Stomach smooth muscle (tissue), 2 donors: ENCODE measurements around the gene PACSIN2.

Source experiments
- H3K27ac ChIP-seq: one replicate; pipeline ENCODE4 v1.7.0; 2013; ENCODE audit warnings: mild to moderate bottlenecking, low read length, inconsistent platforms
- H3K27me3 ChIP-seq, 2 donors: one replicate each; pipeline ENCODE4 v1.7.0; 2013; ENCODE audit warnings: low read length in 2 of 2; ENCODE audit not compliant: insufficient read depth in 2 of 2, control insufficient read depth in 1 of 2
- H3K36me3 ChIP-seq, 2 donors: one replicate each; pipeline ENCODE4 v1.7.0; 2013; ENCODE audit warnings: low read length in 2 of 2; ENCODE audit not compliant: control insufficient read depth in 2 of 2, insufficient read depth in 2 of 2
- H3K4me1 ChIP-seq: one replicate; pipeline ENCODE4 v1.7.0; 2013; ENCODE audit warnings: low read length; ENCODE audit not compliant: control insufficient read depth, insufficient read depth
- H3K4me3 ChIP-seq, 2 donors: one replicate each; pipeline ENCODE4 v1.7.0; 2013; ENCODE audit warnings: low read length in 2 of 2
- H3K9ac ChIP-seq, 2 donors: one replicate each; pipeline ENCODE4 v1.7.0; 2013; ENCODE audit warnings: low read length in 2 of 2, mild to moderate bottlenecking in 1 of 2
- H3K9me3 ChIP-seq, 2 donors: one replicate each; pipeline ENCODE4 v1.7.0; 2013; ENCODE audit warnings: low read length in 2 of 2; ENCODE audit not compliant: control insufficient read depth in 2 of 2
- donor health status: healthy.
- donor health status: Pancreatic carcinoma.

PACSIN2 gene

GRCh38 chr22:42915980-42916765, 98.8 kb downstream of the PACSIN2 start:
- Histone ChIP-seq H3K4me1 (peaks cover 27% of the 10 kb centered on the region), H3K9me3 (no peaks in the 10 kb centered on the region), H3K27ac (no peak overlapping the region), H3K36me3 (peaks cover 0 to 5% of the 10 kb centered on the region in 2 donors), H3K27me3 (no peaks in the 10 kb centered on the region), H3K9ac (no peak overlapping the region), H3K4me3 (no peak overlapping the region)

DNA sequence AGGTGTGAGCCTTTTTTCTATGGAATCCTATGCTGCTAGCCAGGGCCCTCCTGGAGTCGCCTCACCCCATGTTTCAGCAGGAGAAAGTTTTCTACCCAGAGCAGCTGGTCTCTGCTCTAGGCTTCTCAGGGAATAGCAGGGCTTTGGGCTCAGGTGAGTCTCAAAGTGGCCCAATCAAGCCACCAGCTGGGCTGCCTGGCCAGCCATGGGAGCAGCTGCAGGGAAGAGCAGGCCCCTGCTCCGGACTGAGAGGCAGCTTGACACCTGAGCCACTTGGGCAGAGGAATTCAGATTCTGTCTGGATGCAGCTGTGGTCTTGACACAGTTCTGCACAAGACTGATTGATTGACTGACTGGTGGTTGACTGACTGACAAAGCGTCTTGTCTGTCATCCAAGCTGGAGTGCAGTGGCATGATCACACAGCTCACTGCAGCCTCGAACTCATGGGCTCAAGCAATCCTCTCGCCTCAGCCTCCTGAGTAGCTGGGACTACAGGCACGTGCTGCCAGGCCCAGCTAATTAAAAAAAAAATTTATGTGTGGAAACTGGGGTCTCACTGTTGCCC, 100.4 kb downstream of the PACSIN2 start:
- peaks cover 2 to 13% of the 10 kb centered on the region in 2 donors for H3K36me3 ChIP-seq
- H3K9ac ChIP-seq: no peak overlapping the region
- H3K27ac ChIP-seq: no peak overlapping the region
- no peaks in the 10 kb centered on the region for H3K9me3 ChIP-seq
- no peaks in the 10 kb centered on the region for H3K27me3 ChIP-seq
- no peak overlapping the region for H3K4me3 ChIP-seq
- H3K4me1 ChIP-seq: peaks cover 33% of the 10 kb centered on the region

GRCh38 chr22:42913874-42914510, 101.0 kb downstream of the PACSIN2 start:
- peaks cover 34% of the 10 kb centered on the region for H3K4me1 ChIP-seq
- no peaks in the 10 kb centered on the region for H3K9me3 ChIP-seq
- no peak overlapping the region for H3K27ac ChIP-seq
- no peak overlapping the region for H3K9ac ChIP-seq
- H3K36me3 ChIP-seq: peaks cover 2 to 13% of the 10 kb centered on the region in 2 donors
- no peak overlapping the region for H3K4me3 ChIP-seq
- H3K27me3 ChIP-seq: no peaks in the 10 kb centered on the region

DNA sequence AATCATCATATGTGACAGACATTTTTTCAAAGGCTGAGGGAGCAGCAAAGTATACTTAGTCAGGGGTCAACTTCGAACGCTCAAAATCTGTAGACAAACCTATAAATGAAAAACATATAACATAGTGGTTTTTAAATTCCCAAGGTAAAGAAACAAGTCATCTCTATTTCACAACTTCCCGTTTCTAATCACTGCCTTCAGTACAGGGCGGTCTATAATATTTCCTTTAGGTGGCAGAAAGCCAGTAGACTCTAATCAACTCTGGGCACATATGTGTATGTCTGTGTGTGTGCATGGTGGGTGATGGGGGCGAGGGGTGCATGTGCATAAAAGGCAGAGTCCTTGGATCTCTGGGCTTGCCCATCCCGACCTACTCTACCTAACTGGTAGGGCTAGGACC, 102.9 kb downstream of the PACSIN2 start:
- H3K4me3 ChIP-seq: no peak overlapping the region
- H3K9me3 ChIP-seq: no peaks in the 10 kb centered on the region
- no peak overlapping the region for H3K9ac ChIP-seq
- peaks cover 48% of the 10 kb centered on the region for H3K4me1 ChIP-seq
- peaks cover 2 to 14% of the 10 kb centered on the region in 2 donors for H3K36me3 ChIP-seq
- H3K27ac ChIP-seq: no peak overlapping the region
- no peaks in the 10 kb centered on the region for H3K27me3 ChIP-seq

DNA sequence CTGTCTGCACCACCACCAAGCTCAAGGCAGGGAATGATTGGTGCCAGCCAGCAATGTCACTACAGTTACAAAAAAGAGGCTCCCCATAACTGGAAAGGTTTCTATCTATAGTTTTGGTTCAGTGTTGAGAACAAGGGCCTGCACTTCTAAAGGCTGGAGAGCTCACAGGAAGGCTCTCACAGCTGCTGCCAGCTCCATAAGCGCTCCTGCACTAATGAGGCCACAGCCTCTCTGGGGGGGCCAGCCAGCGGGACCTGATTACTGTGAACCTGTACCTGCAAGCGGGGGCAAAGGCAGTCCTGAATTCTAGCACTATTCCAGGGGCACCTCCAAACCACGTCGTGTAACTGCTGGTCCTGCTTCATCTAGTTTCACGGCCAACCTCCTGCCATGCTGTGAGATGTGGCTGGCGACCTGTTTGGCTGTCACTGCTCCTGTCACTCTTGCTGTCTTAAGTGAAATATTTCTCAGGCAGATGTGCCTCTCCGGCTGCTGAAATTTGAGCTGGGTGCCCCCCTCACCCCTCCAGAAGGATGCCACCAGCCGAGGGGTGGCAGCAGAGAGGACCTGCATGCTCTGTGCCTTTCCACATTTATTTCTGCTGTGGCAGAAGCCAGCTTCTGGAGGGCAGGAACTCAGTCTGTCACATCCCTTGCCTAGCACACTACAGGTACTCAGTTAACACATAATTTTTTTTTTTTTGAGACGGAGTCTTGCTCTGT, 104.6 kb downstream of the PACSIN2 start:
- peak overlapping the region; percentile 18 for H3K27ac ChIP-seq
- H3K27me3 ChIP-seq: no peaks in the 10 kb centered on the region
- no peak overlapping the region for H3K9ac ChIP-seq
- peaks cover 61% of the 10 kb centered on the region for H3K4me1 ChIP-seq
- H3K36me3 ChIP-seq: peaks cover 2 to 14% of the 10 kb centered on the region in 2 donors
- no peak overlapping the region for H3K4me3 ChIP-seq
- no peaks in the 10 kb centered on the region for H3K9me3 ChIP-seq

DNA sequence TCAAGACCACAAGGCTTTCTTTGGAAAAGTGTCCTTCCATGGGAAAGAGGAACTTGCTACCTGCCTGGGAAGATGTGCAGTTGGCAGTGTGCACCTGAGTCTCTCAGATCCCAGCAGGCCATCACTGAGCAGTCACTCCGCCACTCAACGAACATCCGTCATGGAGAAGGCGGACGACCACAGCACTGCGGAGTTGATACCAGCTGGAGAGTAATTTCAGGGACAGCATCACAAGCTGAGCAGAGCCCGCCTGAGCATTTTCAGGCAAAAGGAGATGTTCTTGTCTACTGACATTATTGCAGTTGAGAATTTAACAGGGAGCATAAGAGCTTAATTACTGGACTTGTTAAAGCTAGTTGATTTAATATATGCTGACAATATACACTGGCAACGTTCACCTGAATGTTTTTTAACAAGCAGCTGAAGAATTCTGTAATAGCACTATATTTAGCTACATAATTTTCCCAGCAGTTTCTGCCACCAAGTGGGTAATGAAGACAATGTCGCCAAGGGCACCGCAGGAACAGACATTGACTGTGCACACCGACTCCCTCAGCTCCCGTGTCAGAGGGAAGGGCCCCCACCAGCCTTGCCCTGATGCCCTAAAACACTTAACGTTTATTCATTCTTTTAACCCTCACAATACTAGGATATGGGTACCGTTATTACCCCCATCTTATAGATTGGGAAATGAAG, 105.4 kb downstream of the PACSIN2 start:
- Histone ChIP-seq H3K27ac (peak overlapping the region; percentile 18), H3K4me1 (peaks cover 64% of the 10 kb centered on the region), H3K27me3 (no peaks in the 10 kb centered on the region)

DNA sequence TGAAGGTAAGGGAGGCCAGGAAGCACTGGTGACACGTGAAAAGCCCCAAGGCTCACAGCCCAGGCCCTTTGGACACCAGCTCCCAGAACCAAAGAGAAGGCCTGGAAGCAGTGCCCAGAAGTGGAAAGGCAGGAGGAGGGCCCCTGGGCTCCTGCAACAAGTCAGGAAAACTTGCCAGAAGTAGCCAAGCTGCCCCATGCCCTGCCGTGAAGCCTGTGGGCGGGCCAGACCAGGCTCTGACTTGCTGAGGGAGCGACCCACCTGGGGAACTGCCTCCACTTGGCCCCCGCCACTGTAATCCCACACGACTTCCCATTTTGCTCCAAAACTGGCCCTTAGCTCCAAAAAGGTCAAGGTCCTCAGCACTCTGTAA, 106.6 kb downstream of the PACSIN2 start:
- H3K4me3 ChIP-seq: no peak overlapping the region
- H3K9me3 ChIP-seq: no peaks in the 10 kb centered on the region
- H3K36me3 ChIP-seq: peaks cover 2 to 14% of the 10 kb centered on the region in 2 donors
- no peak overlapping the region for H3K9ac ChIP-seq
- peaks cover 69% of the 10 kb centered on the region for H3K4me1 ChIP-seq
- H3K27ac ChIP-seq: peak overlapping the region; percentile 62
- H3K27me3 ChIP-seq: no peaks in the 10 kb centered on the region

More for the DNA sequence above, 105.4 kb downstream of the PACSIN2 start:
- H3K4me3 ChIP-seq: no peak overlapping the region
- peaks cover 2 to 14% of the 10 kb centered on the region in 2 donors for H3K36me3 ChIP-seq
- no peak overlapping the region for H3K9ac ChIP-seq
- H3K9me3 ChIP-seq: no peaks in the 10 kb centered on the region

- H3K27me3 ChIP-seq: no peaks in the 10 kb centered on the region
- H3K4me1 ChIP-seq: peaks cover 75% of the 10 kb centered on the region
- H3K9ac ChIP-seq: no peak overlapping the region
- H3K36me3 ChIP-seq: peaks cover 2 to 14% of the 10 kb centered on the region in 2 donors
- H3K9me3 ChIP-seq: no peaks in the 10 kb centered on the region
- peak overlapping the region; percentile 62 for H3K27ac ChIP-seq
- peak overlapping the region in 1 of 2 donors; percentile 29 for H3K4me3 ChIP-seq
These were observed 107.3 kb downstream of the PACSIN2 start for GRCh38 chr22:42907404-42908373.

DNA sequence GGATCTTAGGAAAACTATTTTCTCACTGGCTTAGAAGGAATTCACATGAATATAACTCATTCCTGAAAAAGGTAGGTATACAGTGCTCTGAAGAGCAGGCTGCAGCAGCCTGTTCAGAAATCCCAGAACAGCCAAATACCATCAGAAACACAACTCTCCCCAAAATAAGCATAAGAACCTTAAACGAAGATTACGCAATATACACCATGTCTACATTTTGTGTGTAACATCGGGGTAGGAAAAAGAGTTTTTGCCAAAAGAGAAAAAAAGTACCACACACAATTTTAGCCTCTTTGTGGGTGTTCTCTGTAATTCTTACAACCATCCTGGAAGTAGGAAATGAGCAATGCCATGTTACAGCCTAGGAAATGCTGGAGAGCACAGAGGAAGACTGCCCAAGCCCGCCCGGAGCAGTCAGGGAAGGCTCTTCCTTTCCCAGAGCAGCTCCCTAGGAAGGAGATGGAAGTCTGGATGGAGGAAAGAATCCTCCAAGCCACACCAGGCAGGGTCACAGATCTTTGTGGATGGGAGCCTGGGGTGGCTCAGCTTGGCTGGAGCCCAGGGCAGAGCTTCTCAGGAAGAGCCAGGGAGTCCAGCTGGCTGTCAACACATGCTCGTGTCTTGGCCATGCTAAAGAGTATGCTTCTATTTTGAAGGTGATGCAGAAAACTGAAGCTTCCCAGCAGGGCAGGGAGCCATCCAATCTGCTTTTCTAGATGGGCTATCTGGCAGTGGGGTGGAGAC, 108.2 kb downstream of the PACSIN2 start:
- peak overlapping the region in 1 of 2 donors; percentile 29 for H3K4me3 ChIP-seq
- peaks cover 77% of the 10 kb centered on the region for H3K4me1 ChIP-seq
- no peaks in the 10 kb centered on the region for H3K9me3 ChIP-seq
- H3K9ac ChIP-seq: no peak overlapping the region
- H3K27me3 ChIP-seq: no peaks in the 10 kb centered on the region
- H3K36me3 ChIP-seq: peaks cover 2 to 19% of the 10 kb centered on the region in 2 donors
- H3K27ac ChIP-seq: peak overlapping the region; percentile 62
